GM19193 (cell line): Measurements from ENCODE around the gene DOCK9.

ENCODE experiments used
- POLR2A ChIP-seq: IDR thresholded peaks from 4 replicates; pipeline ENCODE4 v1.6.1; 2011; ENCODE audit not compliant: insufficient read depth, insufficient read length; ENCODE audit errors: extremely low read depth

Gene DOCK9

GRCh38 chr13:98905199-98905598, 72.7 kb downstream of the DOCK9 start:
- no peak for TF ChIP-seq POLR2A

- TF ChIP-seq POLR2A: no peak
These were observed 77.4 kb downstream of the DOCK9 start for GRCh38 chr13:98900442-98900841.

- TF ChIP-seq POLR2A: no peak
These were observed 80.2 kb downstream of the DOCK9 start for GRCh38 chr13:98897706-98898105.

- TF ChIP-seq POLR2A: no peak
These were observed 81.1 kb downstream of the DOCK9 start for GRCh38 chr13:98896868-98897144.

- no peak for TF ChIP-seq POLR2A
These were observed 81.6 kb downstream of the DOCK9 start for GRCh38 chr13:98896083-98896867.

- TF ChIP-seq POLR2A: no peak
These were observed 84.5 kb downstream of the DOCK9 start for GRCh38 chr13:98893371-98893770.

- TF ChIP-seq POLR2A: no peak
These were observed 85.0 kb downstream of the DOCK9 start for GRCh38 chr13:98892821-98893220.

- TF ChIP-seq POLR2A: no peak
These were observed 85.8 kb downstream of the DOCK9 start for GRCh38 chr13:98892077-98892476.

GRCh38 chr13:98890925-98891324, 86.9 kb downstream of the DOCK9 start:
- TF ChIP-seq POLR2A: no peak

GRCh38 chr13:98890186-98890585, 87.7 kb downstream of the DOCK9 start:
- TF ChIP-seq POLR2A: no peak

GRCh38 chr13:98889419-98890085, 88.3 kb downstream of the DOCK9 start:
- no peak for TF ChIP-seq POLR2A

- TF ChIP-seq POLR2A: no peak
These were observed 89.0 kb downstream of the DOCK9 start for GRCh38 chr13:98888890-98889279.

- no peak for TF ChIP-seq POLR2A
These were observed 89.5 kb downstream of the DOCK9 start for GRCh38 chr13:98888222-98888889.

GRCh38 chr13:98886587-98887230, 91.2 kb downstream of the DOCK9 start:
- no peak for TF ChIP-seq POLR2A

- TF ChIP-seq POLR2A: no peak
These were observed 92.3 kb downstream of the DOCK9 start for GRCh38 chr13:98885600-98885999.

GRCh38 chr13:98883998-98884397, 93.9 kb downstream of the DOCK9 start:
- TF ChIP-seq POLR2A: no peak

- no peak for TF ChIP-seq POLR2A
These were observed 96.5 kb downstream of the DOCK9 start for GRCh38 chr13:98881390-98881789.

GRCh38 chr13:98880677-98881076, 97.2 kb downstream of the DOCK9 start:
- no peak for TF ChIP-seq POLR2A
